ENCODE results near the gene ATE1. TPM values are rescaled to one million over a fixed set of nuclear protein-coding genes. Genes with fewer than 3 reads are reported as not detected.

Gene ATE1
- total and polyA plus RNA-seq, 7 donors = 12.5 to 49.6 (median 31.4) TPM

DNA sequence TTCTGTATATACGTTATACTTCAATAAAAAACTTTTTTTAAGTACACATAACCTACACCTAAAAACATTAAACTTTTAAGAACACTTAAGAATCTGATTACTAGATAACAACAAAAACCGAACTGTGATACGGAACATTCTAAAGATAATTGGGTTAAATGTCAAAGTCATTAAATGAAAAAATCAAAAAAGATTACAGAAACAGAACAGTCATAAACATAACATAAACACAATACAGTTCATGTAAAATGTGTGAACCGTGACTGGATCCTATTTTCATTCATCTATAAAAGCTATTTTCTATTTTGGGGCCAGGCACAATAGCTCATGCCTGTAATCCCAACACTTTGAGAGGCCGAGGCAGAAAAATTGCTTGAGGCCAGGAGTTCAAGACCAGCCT lies 38.6 kb downstream of the ATE1 start:
- intact Hi-C loops (cut with DNase I) = loop anchor here (10.0 kb wide), 2 partner anchors 154 to 294 kb away; partner anchors contain the start of gene FGFR2
- Histone ChIP-seq H3K27ac (no peak overlapping the region), H3K27me3 (no peaks in the 10 kb centered on the region), H3K9me3 (no peaks in the 10 kb centered on the region), H3K4me1 (no peaks in the 10 kb centered on the region), H3K36me3 (peaks cover 0 to 36% (median 1%) of the 10 kb centered on the region in 4 donors), H3K4me3 (no peak overlapping the region)
- 65 to 88% methylated on average over 5 of the region's 5 CpGs for WGBS, 2 donors
- no peak for TF ChIP-seq EP300 (IDR thresholded peaks at IDR 0.05)
- no peak for TF ChIP-seq POLR2A (IDR thresholded peaks at IDR 0.05)
- TF ChIP-seq, protein P1, sequence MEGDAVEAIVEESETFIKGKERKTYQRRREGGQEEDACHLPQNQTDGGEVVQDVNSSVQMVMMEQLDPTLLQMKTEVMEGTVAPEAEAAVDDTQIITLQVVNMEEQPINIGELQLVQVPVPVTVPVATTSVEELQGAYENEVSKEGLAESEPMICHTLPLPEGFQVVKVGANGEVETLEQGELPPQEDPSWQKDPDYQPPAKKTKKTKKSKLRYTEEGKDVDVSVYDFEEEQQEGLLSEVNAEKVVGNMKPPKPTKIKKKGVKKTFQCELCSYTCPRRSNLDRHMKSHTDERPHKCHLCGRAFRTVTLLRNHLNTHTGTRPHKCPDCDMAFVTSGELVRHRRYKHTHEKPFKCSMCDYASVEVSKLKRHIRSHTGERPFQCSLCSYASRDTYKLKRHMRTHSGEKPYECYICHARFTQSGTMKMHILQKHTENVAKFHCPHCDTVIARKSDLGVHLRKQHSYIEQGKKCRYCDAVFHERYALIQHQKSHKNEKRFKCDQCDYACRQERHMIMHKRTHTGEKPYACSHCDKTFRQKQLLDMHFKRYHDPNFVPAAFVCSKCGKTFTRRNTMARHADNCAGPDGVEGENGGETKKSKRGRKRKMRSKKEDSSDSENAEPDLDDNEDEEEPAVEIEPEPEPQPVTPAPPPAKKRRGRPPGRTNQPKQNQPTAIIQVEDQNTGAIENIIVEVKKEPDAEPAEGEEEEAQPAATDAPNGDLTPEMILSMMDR (IDR thresholded peaks at IDR 0.05) = no peak
- TF ChIP-seq POLR2AphosphoS5 (IDR thresholded peaks at IDR 0.05) = no peak
- DNase-seq = no peak

DNA sequence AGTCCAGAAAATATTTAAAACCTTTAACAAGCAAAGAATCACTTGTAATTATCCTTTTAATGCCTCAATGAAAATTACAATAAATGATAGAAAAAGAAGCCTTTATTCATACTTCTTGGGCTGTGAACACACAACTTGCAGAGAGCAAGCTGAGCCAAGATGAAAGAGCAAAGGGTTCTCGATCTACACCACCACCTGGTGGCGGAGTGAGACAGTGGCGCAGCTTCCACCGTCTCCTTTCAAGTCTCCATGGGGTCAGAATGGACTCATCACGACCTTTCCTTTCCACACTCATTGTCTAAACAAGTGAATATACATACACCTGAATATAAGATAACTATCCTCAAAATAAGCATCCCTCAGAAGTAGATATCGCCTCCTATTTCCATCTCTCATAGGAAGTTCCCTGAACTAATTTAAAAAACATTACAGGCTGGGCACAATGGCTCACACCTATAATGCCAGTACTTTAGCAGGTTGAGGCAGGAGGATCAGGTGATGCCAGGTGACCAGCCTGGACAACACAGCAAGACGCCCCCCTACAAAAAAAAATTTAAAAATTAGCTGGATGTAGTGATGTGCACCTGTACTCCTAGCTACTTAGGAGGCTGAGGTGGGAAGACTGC lies 40.7 kb downstream of the ATE1 start:
- peak; percentile 75 for DNase-seq
- TF ChIP-seq EP300 (IDR thresholded peaks at IDR 0.05) (no peak), POLR2AphosphoS5 (IDR thresholded peaks at IDR 0.05) (peak in 1 of 4 donors; percentile 8), POLR2A (IDR thresholded peaks at IDR 0.05) (no peak)
- TF ChIP-seq, protein P1 (IDR thresholded peaks at IDR 0.05) = peak; percentile 67 to 81 (median 77)
- 31 to 50% methylated on average over 7 of the region's 7 CpGs for WGBS, 2 donors
- Histone ChIP-seq H3K27me3 (no peaks in the 10 kb centered on the region), H3K36me3 (peaks cover 0 to 20% (median 1%) of the 10 kb centered on the region in 4 donors), H3K4me3 (no peak overlapping the region), H3K27ac (no peak overlapping the region), H3K4me1 (no peaks in the 10 kb centered on the region), H3K9me3 (no peaks in the 10 kb centered on the region)
- intact Hi-C loops (cut with DNase I) = loop anchor here (1.0 to 10.0 kb wide), 3 partner anchors 152 to 944 kb away; partner anchors contain the start of gene FGFR2

GRCh38 chr10:121886181-121886580 lies 41.6 kb downstream of the ATE1 start:
- WGBS, 2 donors = 84 to 94% methylated on average over 5 of the region's 5 CpGs
- Histone ChIP-seq H3K9me3 (no peaks in the 10 kb centered on the region), H3K27ac (no peak overlapping the region), H3K4me1 (no peaks in the 10 kb centered on the region), H3K4me3 (no peak overlapping the region), H3K27me3 (no peaks in the 10 kb centered on the region), H3K36me3 (peaks cover 0 to 23% (median 1%) of the 10 kb centered on the region in 4 donors)
- intact Hi-C loops (cut with DNase I) = loop anchor here (10.0 kb wide), 2 partner anchors 151 to 291 kb away; partner anchors contain the start of gene FGFR2
- no peak for TF ChIP-seq POLR2A (IDR thresholded peaks at IDR 0.05)
- TF ChIP-seq, protein P1 (IDR thresholded peaks at IDR 0.05) = no peak
- TF ChIP-seq EP300 (IDR thresholded peaks at IDR 0.05) = no peak
- no peak for TF ChIP-seq POLR2AphosphoS5 (IDR thresholded peaks at IDR 0.05)
- DNase-seq = no peak

DNA sequence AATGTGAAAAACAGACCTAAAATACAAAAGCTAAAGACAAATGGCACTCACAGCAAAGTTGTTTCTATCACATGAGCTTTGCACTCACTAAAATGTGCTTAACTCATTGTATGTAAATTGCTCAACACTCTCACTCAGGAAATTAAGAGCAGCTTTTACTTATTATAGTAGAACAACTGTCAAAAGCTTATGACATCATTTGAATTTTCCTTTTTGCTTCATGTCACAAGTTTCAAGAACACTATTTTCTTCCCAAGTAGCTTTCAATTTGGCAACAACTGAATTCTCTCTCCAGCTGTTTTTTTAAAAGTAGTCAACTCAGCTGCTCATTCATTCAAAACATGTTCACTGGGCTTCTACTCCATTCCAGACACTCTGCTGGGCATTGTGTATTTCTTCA lies 46.9 kb downstream of the ATE1 start:
- Histone ChIP-seq H3K36me3 (peaks cover 0 to 19% (median 0%) of the 10 kb centered on the region in 4 donors), H3K27me3 (no peaks in the 10 kb centered on the region), H3K27ac (no peak overlapping the region), H3K9me3 (no peaks in the 10 kb centered on the region), H3K4me1 (no peaks in the 10 kb centered on the region), H3K4me3 (no peak overlapping the region)
- DNase-seq = no peak
- TF ChIP-seq, protein P1 (IDR thresholded peaks at IDR 0.05) = no peak
- TF ChIP-seq POLR2AphosphoS5 (IDR thresholded peaks at IDR 0.05) (no peak), EP300 (IDR thresholded peaks at IDR 0.05) (no peak), POLR2A (IDR thresholded peaks at IDR 0.05) (no peak)
- intact Hi-C loops (cut with DNase I) = loop anchor here (10.0 kb wide), 2 partner anchors 146 to 286 kb away; partner anchors contain the start of gene FGFR2

Measured in sigmoid colon (tissue), 7 donors.